Activated CD4-positive, alpha-beta memory T cell treated with anti-CD3 and anti-CD28 coated beads, Interleukin-2, amount 10 ng/mL, durations not matched to agents 7 days and 5 days (primary cell): ENCODE results near the gene DMAC2. TPM values are rescaled to one million over a fixed set of nuclear protein-coding genes. Genes with fewer than 3 reads are reported as not detected.
"Not testable (repeated sequence)": the region's sequence is repeated elsewhere in the genome, so short reads cannot be mapped to it uniquely, and the experiment has no call there.

ENCODE experiments used
- CTCF ChIA-PET: fragments of 350-600 bp; sonication (Branson Sonifier 250); formaldehyde crosslinking; loops from one replicate; lab custom pipeline; 2021; ENCODE audit warnings: antibody characterized with exemption, inconsistent platforms; lab: Charles Lee
- POLR2A ChIA-PET: fragments of 350-600 bp; sonication (Branson Sonifier 250); formaldehyde crosslinking; loops from one replicate; lab custom pipeline; 2021; ENCODE audit warnings: antibody characterized with exemption; lab: Charles Lee
- DNase-seq: peaks from one replicate; pipeline ENCODE4 v3.0.0-alpha.2; 2020
- H3K27ac Mint-ChIP-seq: one replicate; pipeline ENCODE4 v1.8.0; 2021; ENCODE audit warnings: mild to moderate bottlenecking, mixed read lengths
- H3K27me3 Mint-ChIP-seq: one replicate; pipeline ENCODE4 v1.8.0; 2021; ENCODE audit warnings: mixed read lengths
- H3K36me3 Mint-ChIP-seq: one replicate; pipeline ENCODE4 v1.8.0; 2021; ENCODE audit warnings: low read depth, mixed read lengths
- H3K4me1 Mint-ChIP-seq: one replicate; pipeline ENCODE4 v1.8.0; 2021; ENCODE audit warnings: mixed read lengths
- H3K4me3 Mint-ChIP-seq: one replicate; pipeline ENCODE4 v1.8.0; 2021; ENCODE audit warnings: mild to moderate bottlenecking, mixed read lengths
- H3K9me3 Mint-ChIP-seq: one replicate; pipeline ENCODE4 v1.8.0; 2021; ENCODE audit warnings: mixed read lengths
- total RNA-seq, 2 experiments: library from RNA; stranded (reverse); gene quantifications; one replicate each; pipeline ENCODE4 v1.2.3, GENCODE V29; 2021

Gene DMAC2
- total RNA-seq, 2 experiments from 2014 or later, result 36.0 to 38.4 TPM

GRCh38 chr19:41437944-41438574 lies 1.7 kb downstream of the DMAC2 start:
- Mint-ChIP-seq H3K36me3 (peaks cover 15% of the 10 kb centered on the region), H3K9me3 (no peaks in the 10 kb centered on the region), H3K27me3 (no peaks in the 10 kb centered on the region), H3K4me1 (peaks cover 11% of the 10 kb centered on the region), H3K4me3 (no peak overlapping the region), H3K27ac (peak overlapping the region; percentile 42)
- DNase-seq, result no peak
- POLR2A ChIA-PET, result interaction anchor here (1.2 to 2.2 kb wide), 4 partner anchors 10 to 172 kb away, joined by 3 to 30 read pairs (median 6); partner anchors contain the start of gene B3GNT8
- CTCF ChIA-PET, result interaction anchor here (2.7 kb wide), 1 partner anchor 19 kb away, joined by 18 read pairs; no protein-coding TSS in a partner anchor

- ChIA-PET CTCF (no interaction called here), POLR2A (no interaction called here)
- H3K4me1 Mint-ChIP-seq, result peaks cover 10% of the 10 kb centered on the region
- no peak for DNase-seq
- H3K4me3 Mint-ChIP-seq, result no peak overlapping the region
- no peaks in the 10 kb centered on the region for H3K27me3 Mint-ChIP-seq
- H3K9me3 Mint-ChIP-seq, result no peaks in the 10 kb centered on the region
- H3K27ac Mint-ChIP-seq, result no peak overlapping the region
- H3K36me3 Mint-ChIP-seq, result peaks cover 29% of the 10 kb centered on the region
These were observed 3.1 kb downstream of the DMAC2 start for GRCh38 chr19:41436674-41436951.

- Mint-ChIP-seq H3K9me3 (no peaks in the 10 kb centered on the region), H3K4me1 (peaks cover 10% of the 10 kb centered on the region), H3K27me3 (no peaks in the 10 kb centered on the region), H3K4me3 (no peak overlapping the region), H3K27ac (no peak overlapping the region), H3K36me3 (peaks cover 33% of the 10 kb centered on the region)
- CTCF ChIA-PET, result interaction anchor here (0.6 kb wide), 1 partner anchor 134 kb away, joined by 3 read pairs; no protein-coding TSS in a partner anchor
- no peak for DNase-seq
- POLR2A ChIA-PET, result no interaction called here
These were observed 3.6 kb downstream of the DMAC2 start for GRCh38 chr19:41435936-41436673.

DNA sequence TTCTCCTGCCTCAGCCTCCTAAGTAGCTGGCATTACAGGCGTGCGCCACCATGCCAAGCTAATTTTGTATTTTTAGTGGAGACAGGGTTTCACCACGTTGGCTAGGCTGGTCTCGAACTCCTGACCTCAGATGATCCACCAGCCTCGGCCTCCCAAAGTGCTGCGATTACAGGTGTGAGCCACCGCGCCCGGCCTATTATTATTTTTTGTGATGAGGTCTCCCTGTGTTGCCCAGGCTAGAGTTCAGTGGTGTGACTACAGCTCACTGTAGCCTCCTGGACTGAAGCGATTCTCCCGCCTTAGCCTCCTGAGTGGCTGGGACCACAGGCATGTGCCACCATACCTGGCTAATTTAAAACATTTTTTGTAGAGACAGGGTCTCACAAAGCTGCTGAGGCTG lies 4.3 kb downstream of the DMAC2 start:
- Mint-ChIP-seq H3K36me3 (peaks cover 35% of the 10 kb centered on the region), H3K4me1 (peaks cover 12% of the 10 kb centered on the region)
- DNase-seq, H3K27ac Mint-ChIP-seq, POLR2A ChIA-PET, H3K9me3 Mint-ChIP-seq, H3K4me3 Mint-ChIP-seq, H3K27me3 Mint-ChIP-seq: not testable (repeated sequence)
- CTCF ChIA-PET, result interaction anchor here (0.6 to 0.7 kb wide), 2 partner anchors 112 to 135 kb away, joined by 3 read pairs; no protein-coding TSS in a partner anchor

GRCh38 chr19:41434450-41434849 lies 5.3 kb downstream of the DMAC2 start:
- ChIA-PET CTCF (interaction anchor here (0.7 kb wide), 1 partner anchor 679 kb away, joined by 4 read pairs; no protein-coding TSS in a partner anchor), POLR2A (no interaction called here)
- Mint-ChIP-seq H3K36me3 (peaks cover 35% of the 10 kb centered on the region), H3K9me3 (no peaks in the 10 kb centered on the region), H3K4me3 (no peak overlapping the region), H3K4me1 (peaks cover 12% of the 10 kb centered on the region), H3K27me3 (no peaks in the 10 kb centered on the region), H3K27ac (peak overlapping the region; percentile 58)
- DNase-seq, result no peak

GRCh38 chr19:41433171-41433570 lies 6.5 kb downstream of the DMAC2 start:
- H3K27ac Mint-ChIP-seq, result no peak overlapping the region
- DNase-seq, result no peak
- no peaks in the 10 kb centered on the region for H3K9me3 Mint-ChIP-seq
- H3K36me3 Mint-ChIP-seq, result peaks cover 35% of the 10 kb centered on the region
- H3K4me3 Mint-ChIP-seq, result no peak overlapping the region
- H3K4me1 Mint-ChIP-seq, result peaks cover 24% of the 10 kb centered on the region
- ChIA-PET CTCF (interaction anchor here (0.6 to 0.9 kb wide), 2 partner anchors 130 to 229 kb away, joined by 3 read pairs; no protein-coding TSS in a partner anchor), POLR2A (no interaction called here)
- H3K27me3 Mint-ChIP-seq, result no peaks in the 10 kb centered on the region

- H3K27me3 Mint-ChIP-seq, result no peaks in the 10 kb centered on the region
- no peak overlapping the region for H3K27ac Mint-ChIP-seq
- DNase-seq, result peak; percentile 33
- peaks cover 40% of the 10 kb centered on the region for H3K36me3 Mint-ChIP-seq
- H3K4me1 Mint-ChIP-seq, result peaks cover 37% of the 10 kb centered on the region
- CTCF ChIA-PET, result interaction anchor here (0.7 to 1.7 kb wide), 7 partner anchors 8 to 124 kb away, joined by 3 to 6 read pairs (median 3); partner anchors contain the start of genes B9D2 and DMAC2
- H3K4me3 Mint-ChIP-seq, result no peak overlapping the region
- POLR2A ChIA-PET, result interaction anchor here (0.9 to 1.9 kb wide), 2 partner anchors 104 to 110 kb away, joined by 3 to 7 read pairs; no protein-coding TSS in a partner anchor
- no peaks in the 10 kb centered on the region for H3K9me3 Mint-ChIP-seq
These were observed 8.0 kb downstream of the DMAC2 start for GRCh38 chr19:41431426-41432386.

DNA sequence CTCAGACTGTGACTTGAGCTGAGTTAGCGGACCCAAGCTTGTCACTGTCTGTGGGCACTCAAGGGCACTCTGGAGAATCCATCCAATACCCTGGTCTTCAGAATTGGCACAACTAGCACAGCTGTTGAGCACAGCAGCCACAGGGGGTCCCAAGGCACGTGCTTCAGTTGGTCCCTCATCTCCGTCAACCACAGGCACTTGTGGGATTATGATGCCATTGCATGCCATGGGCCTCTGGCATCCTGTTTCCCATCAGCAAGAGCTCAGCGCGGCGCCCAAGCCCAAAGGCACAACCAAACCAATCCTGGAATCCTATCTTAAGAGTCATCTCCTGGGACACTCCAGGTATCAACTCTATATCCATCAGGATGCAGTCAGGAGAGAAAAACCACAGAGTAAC lies 8.8 kb downstream of the DMAC2 start:
- H3K4me1 Mint-ChIP-seq, result peaks cover 40% of the 10 kb centered on the region
- no peaks in the 10 kb centered on the region for H3K27me3 Mint-ChIP-seq
- peaks cover 34% of the 10 kb centered on the region for H3K36me3 Mint-ChIP-seq
- H3K9me3 Mint-ChIP-seq, result no peaks in the 10 kb centered on the region
- no peak overlapping the region for H3K4me3 Mint-ChIP-seq
- H3K27ac Mint-ChIP-seq, result peak overlapping the region; percentile 51
- no peak for DNase-seq
- ChIA-PET POLR2A (interaction anchor here (0.9 to 1.9 kb wide), 2 partner anchors 103 to 110 kb away, joined by 3 to 7 read pairs; no protein-coding TSS in a partner anchor), CTCF (interaction anchor here (0.6 to 1.7 kb wide), 8 partner anchors 8 to 1126 kb away, joined by 3 to 6 read pairs (median 3); partner anchors contain the start of genes B9D2 and DMAC2)

- ChIA-PET CTCF (interaction anchor here (0.8 to 2.3 kb wide), 5 partner anchors 11 to 76 kb away, joined by 3 to 11 read pairs (median 7); partner anchors contain the start of gene DMAC2), POLR2A (interaction anchor here (1.0 to 3.9 kb wide), 5 partner anchors 11 to 165 kb away, joined by 3 to 30 read pairs (median 4); partner anchors contain the start of gene DMAC2)
- H3K4me3 Mint-ChIP-seq, result peak overlapping the region; percentile 80
- H3K27ac Mint-ChIP-seq, result peak overlapping the region; percentile 63
- peaks cover 34% of the 10 kb centered on the region for H3K36me3 Mint-ChIP-seq
- peaks cover 45% of the 10 kb centered on the region for H3K4me1 Mint-ChIP-seq
- no peaks in the 10 kb centered on the region for H3K27me3 Mint-ChIP-seq
- H3K9me3 Mint-ChIP-seq, result no peaks in the 10 kb centered on the region
- no peak for DNase-seq
These were observed 11.2 kb downstream of the DMAC2 start for GRCh38 chr19:41428481-41428859.

DNA sequence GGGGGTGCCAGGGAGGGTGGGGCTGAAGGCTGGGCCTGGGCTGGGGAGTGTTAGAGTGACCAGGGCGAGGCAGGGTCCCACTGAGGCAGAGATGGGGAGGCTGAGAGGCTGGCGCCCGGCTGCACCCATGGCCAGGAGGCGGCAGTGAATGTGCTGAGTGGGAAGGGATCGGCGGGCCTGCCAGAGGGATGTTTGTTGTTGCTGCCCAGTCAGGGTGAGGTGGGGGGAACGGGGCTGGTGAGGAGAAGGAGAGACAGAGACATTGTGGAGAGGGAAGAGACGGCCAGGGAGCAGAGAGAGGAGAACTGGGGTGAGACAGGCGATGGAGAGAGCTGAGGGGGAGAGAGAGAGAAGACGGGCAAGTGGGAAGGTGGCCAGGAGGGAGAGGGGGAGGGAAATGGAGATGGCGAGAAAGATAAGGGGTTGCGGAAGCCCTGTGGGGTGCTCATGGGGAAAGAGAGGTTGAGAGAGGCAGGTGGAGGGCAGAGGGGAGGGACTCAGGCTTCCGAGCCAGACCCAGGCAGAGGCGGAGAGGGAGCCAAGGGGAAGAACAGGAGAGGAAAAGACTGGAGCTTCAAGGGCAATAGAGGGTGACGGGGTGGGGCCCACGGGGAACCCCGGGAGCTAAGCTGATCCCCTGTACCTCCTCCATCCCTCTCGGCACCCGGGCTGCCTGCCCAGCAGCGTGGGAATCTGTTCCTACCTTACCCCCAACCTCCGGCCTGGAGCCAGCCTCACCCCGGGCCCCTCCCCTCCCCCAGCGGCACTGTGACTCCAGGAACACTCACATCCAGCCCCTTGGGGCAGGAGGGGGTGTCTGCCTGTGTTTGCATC lies 11.8 kb downstream of the DMAC2 start:
- ChIA-PET CTCF (interaction anchor here (0.6 to 2.3 kb wide), 6 partner anchors 12 to 471 kb away, joined by 3 to 11 read pairs (median 4); partner anchors contain the start of gene DMAC2), POLR2A (interaction anchor here (1.0 to 3.9 kb wide), 6 partner anchors 11 to 165 kb away, joined by 3 to 30 read pairs (median 4); partner anchors contain the start of gene DMAC2)
- peak overlapping the region; percentile 81 for H3K27ac Mint-ChIP-seq
- H3K4me1 Mint-ChIP-seq, result peaks cover 45% of the 10 kb centered on the region
- peaks cover 31% of the 10 kb centered on the region for H3K36me3 Mint-ChIP-seq
- no peaks in the 10 kb centered on the region for H3K27me3 Mint-ChIP-seq
- peak; percentile 64 for DNase-seq
- peak overlapping the region; percentile 80 for H3K4me3 Mint-ChIP-seq
- H3K9me3 Mint-ChIP-seq, result no peaks in the 10 kb centered on the region

- DNase-seq, result peak; percentile 67
- POLR2A ChIA-PET, result interaction anchor here (1.0 to 3.9 kb wide), 4 partner anchors 12 to 122 kb away, joined by 3 to 30 read pairs (median 4); partner anchors contain the start of gene DMAC2
- Mint-ChIP-seq H3K27me3 (no peaks in the 10 kb centered on the region), H3K4me3 (peak within 1 kb of the TSS; percentile 80), H3K4me1 (peaks cover 45% of the 10 kb centered on the region), H3K27ac (peak within 1 kb of the TSS; percentile 81), H3K36me3 (peaks cover 25% of the 10 kb centered on the region), H3K9me3 (no peaks in the 10 kb centered on the region)
- CTCF ChIA-PET, result interaction anchor here (0.6 to 2.3 kb wide), 4 partner anchors 13 to 472 kb away, joined by 3 to 9 read pairs (median 3); partner anchors contain the start of gene DMAC2
These were observed 12.6 kb downstream of the DMAC2 start, which contains the start of gene B3GNT8 for GRCh38 chr19:41426952-41427646. Gene B3GNT8, minus strand, starts transcription at chr19:41427374. Its CDS starts 596 bp downstream, at chr19:41426778.
